ENCODE data around the gene DCDC1. TPM values are rescaled to one million over a fixed set of nuclear protein-coding genes. Genes with fewer than 3 reads are reported as not detected.

The DCDC1 gene
- total and polyA plus RNA-seq, 2 experiments from 2014 or later = 1.1 TPM; not detected in 1

DNA sequence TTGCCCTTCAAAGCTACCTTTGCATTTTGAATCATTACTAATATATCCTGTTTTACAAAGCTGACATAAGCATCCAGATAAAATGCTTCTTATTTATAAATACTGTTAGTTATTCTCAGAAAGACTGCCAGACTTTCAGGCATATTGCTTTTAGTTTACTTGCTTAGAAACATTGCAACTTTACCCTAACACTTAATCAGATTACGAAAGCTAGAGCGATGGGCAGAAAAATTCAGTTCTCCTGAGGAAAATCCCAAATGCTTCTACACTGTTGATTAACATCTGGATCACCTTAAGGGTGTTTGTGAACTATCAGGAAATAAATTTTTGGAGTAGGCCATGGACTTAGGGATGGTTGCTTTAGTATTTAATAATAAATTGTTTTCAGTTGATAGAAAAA, 493.7 kb downstream of the DCDC1 start:
- Histone ChIP-seq H3K27ac (no peak overlapping the region), H3K36me3 (no peaks in the 10 kb centered on the region), H3K4me3 (no peak overlapping the region), H3K27me3 (no peaks in the 10 kb centered on the region), H3K9me3 (ENCODE audit: low read depth) (no peaks in the 10 kb centered on the region), H3K4me1 (ENCODE audit: low read depth) (peaks cover 43% of the 10 kb centered on the region)
- TF ChIP-seq CTCF (IDR thresholded peaks at IDR 0.05; ENCODE audit: low read depth, low read length) = no peak
- DNase-seq (ENCODE audit: low read depth in 1 of 2, low spot score in 1 of 2) = no peak

DNA sequence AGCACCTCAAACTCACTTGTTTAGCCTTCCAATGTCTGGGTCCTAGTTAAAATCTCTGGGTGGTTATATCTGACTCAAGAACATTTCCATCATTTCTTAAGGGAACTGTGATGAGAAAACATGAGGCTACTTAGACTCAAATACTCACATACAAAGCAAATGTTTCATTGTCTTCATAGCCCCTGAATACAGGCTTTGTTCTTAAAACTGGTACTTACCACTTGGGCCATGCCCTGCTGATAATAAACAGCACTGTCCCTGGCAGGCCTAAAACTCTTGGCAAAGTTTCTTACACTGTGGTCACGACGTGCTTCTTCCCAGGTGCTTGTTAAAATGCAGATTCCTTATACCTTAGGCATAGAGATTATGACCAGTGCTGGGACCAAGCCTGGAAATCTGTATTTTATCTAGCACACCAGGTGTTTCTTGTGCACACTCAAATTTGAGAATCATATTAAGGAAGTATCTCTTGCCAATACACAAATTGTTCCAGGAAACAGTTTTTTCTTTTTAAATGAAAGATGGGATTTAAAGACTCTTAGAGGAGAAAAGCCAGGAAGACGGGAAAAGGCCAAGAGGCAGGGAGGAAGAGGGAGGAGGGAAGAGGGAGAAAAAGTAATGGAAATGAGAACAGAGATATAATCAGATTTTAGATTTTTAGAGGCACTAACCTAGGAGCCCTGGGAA, 495.5 kb downstream of the DCDC1 start:
- Histone ChIP-seq H3K9me3 (ENCODE audit: low read depth) (no peaks in the 10 kb centered on the region), H3K27ac (no peak overlapping the region), H3K27me3 (no peaks in the 10 kb centered on the region), H3K4me1 (ENCODE audit: low read depth) (peaks cover 51% of the 10 kb centered on the region), H3K4me3 (no peak overlapping the region), H3K36me3 (no peaks in the 10 kb centered on the region)
- DNase-seq (ENCODE audit: low read depth in 1 of 2, low spot score in 1 of 2) = no peak
- no peak for TF ChIP-seq CTCF (IDR thresholded peaks at IDR 0.05; ENCODE audit: low read depth, low read length)

- peak in 1 of 2 donors; percentile 47 for DNase-seq (ENCODE audit: low read depth in 1 of 2, low spot score in 1 of 2)
- H3K36me3 ChIP-seq = no peaks in the 10 kb centered on the region
- no peaks in the 10 kb centered on the region for H3K9me3 ChIP-seq (ENCODE audit: low read depth)
- H3K27ac ChIP-seq = peak overlapping the region; percentile 70
- peaks cover 31% of the 10 kb centered on the region for H3K4me1 ChIP-seq (ENCODE audit: low read depth)
- no peak overlapping the region for H3K4me3 ChIP-seq
- no peaks in the 10 kb centered on the region for H3K27me3 ChIP-seq
- no peak for TF ChIP-seq CTCF (IDR thresholded peaks at IDR 0.05; ENCODE audit: low read depth, low read length)
These were observed 500.9 kb downstream of the DCDC1 start for GRCh38 chr11:30868626-30869081.

- Histone ChIP-seq H3K4me3 (no peak overlapping the region), H3K9me3 (ENCODE audit: low read depth) (no peaks in the 10 kb centered on the region), H3K27me3 (no peaks in the 10 kb centered on the region), H3K36me3 (no peaks in the 10 kb centered on the region), H3K4me1 (ENCODE audit: low read depth) (no peaks in the 10 kb centered on the region), H3K27ac (no peak overlapping the region)
- no peak for TF ChIP-seq CTCF (IDR thresholded peaks at IDR 0.05; ENCODE audit: low read depth, low read length)
- no peak for DNase-seq (ENCODE audit: low read depth in 1 of 2, low spot score in 1 of 2)
These were observed 506.3 kb downstream of the DCDC1 start for GRCh38 chr11:30863209-30863608.

GRCh38 chr11:30861531-30861930, 508.0 kb downstream of the DCDC1 start:
- no peak overlapping the region for H3K27ac ChIP-seq
- H3K9me3 ChIP-seq (ENCODE audit: low read depth) = no peaks in the 10 kb centered on the region
- H3K27me3 ChIP-seq = no peaks in the 10 kb centered on the region
- DNase-seq (ENCODE audit: low read depth in 1 of 2, low spot score in 1 of 2) = no peak
- no peak for TF ChIP-seq CTCF (IDR thresholded peaks at IDR 0.05; ENCODE audit: low read depth, low read length)
- H3K36me3 ChIP-seq = no peaks in the 10 kb centered on the region
- no peak overlapping the region for H3K4me3 ChIP-seq
- H3K4me1 ChIP-seq (ENCODE audit: low read depth) = no peaks in the 10 kb centered on the region
